Naive B cell (primary cell): Measurements from ENCODE around the gene KLF3. TPM values are rescaled to one million over a fixed set of nuclear protein-coding genes. Genes with fewer than 3 reads are reported as not detected.

Source experiments
- ATAC-seq, 2 donors: fragments of 150-1000 bp; cut with Tn5 transposase; 2 replicates each; pipeline ENCODE4 v1.10.0; 2021; ENCODE audit warnings: low read depth in 2 of 2, mild to moderate bottlenecking in 2 of 2, moderate library complexity in 2 of 2
- DNase-seq: peaks from one replicate; pipeline ENCODE4 v3.0.0; 2022
- H3K27ac Mint-ChIP-seq, 6 donors: one replicate each; pipeline ENCODE4 v1.8.0; 2020 to 2022; ENCODE audit warnings: mild to moderate bottlenecking in 6 of 6, mixed read lengths in 6 of 6, moderate library complexity in 5 of 6, inconsistent platforms in 2 of 6
- H3K27me3 Mint-ChIP-seq, 3 donors: one replicate each; pipeline ENCODE4 v1.8.0; 2021 to 2022; ENCODE audit warnings: mixed read lengths in 3 of 3, mild to moderate bottlenecking in 1 of 3
- H3K36me3 Mint-ChIP-seq, 2 donors: one replicate each; pipeline ENCODE4 v1.8.0; 2020 to 2022; ENCODE audit warnings: mixed read lengths in 2 of 2, inconsistent platforms in 1 of 2, mild to moderate bottlenecking in 1 of 2
- H3K4me1 Mint-ChIP-seq, 3 donors: one replicate each; pipeline ENCODE4 v1.8.0; 2020 to 2022; ENCODE audit warnings: mixed read lengths in 3 of 3, inconsistent platforms in 1 of 3, mild to moderate bottlenecking in 1 of 3, moderate library complexity in 1 of 3
- H3K4me3 Mint-ChIP-seq, 8 donors: one replicate each; pipeline ENCODE4 v1.8.0; 2020 to 2022; ENCODE audit warnings: mild to moderate bottlenecking in 8 of 8, mixed read lengths in 8 of 8, moderate library complexity in 8 of 8, inconsistent platforms in 2 of 8
- H3K9me3 Mint-ChIP-seq, 7 donors: one replicate each; pipeline ENCODE4 v1.8.0; 2020 to 2022; ENCODE audit warnings: mixed read lengths in 7 of 7, mild to moderate bottlenecking in 5 of 7, inconsistent platforms in 2 of 7, moderate library complexity in 1 of 7
- polyA plus RNA-seq, 6 donors: library from polyadenylated mRNA; unstranded; fragments of 300-500 nt; fragmentation: Illumina TruSeq; gene quantifications; one replicate each; pipeline ENCODE4 v1.2.3, GENCODE V29; 2021; ENCODE audit warnings: low read depth in 6 of 6

Gene KLF3
- polyA plus RNA-seq, 6 donors from 2014 or later: 34.3 to 91.0 (median 58.5) TPM

- no peak for DNase-seq
- Mint-ChIP-seq H3K27ac (peak overlapping the region; percentile 84 to 98 (median 92)), H3K9me3 (no peaks in the 10 kb centered on the region), H3K36me3 (no peaks in the 10 kb centered on the region), H3K27me3 (no peaks in the 10 kb centered on the region), H3K4me3 (peak overlapping the region; percentile 78 to 92 (median 86)), H3K4me1 (peaks cover 60 to 73% (median 73%) of the 10 kb centered on the region in 3 donors)
- no peak for ATAC-seq
These were observed 1.4 kb upstream of the KLF3 start for GRCh38 chr4:38662522-38663089.

DNA sequence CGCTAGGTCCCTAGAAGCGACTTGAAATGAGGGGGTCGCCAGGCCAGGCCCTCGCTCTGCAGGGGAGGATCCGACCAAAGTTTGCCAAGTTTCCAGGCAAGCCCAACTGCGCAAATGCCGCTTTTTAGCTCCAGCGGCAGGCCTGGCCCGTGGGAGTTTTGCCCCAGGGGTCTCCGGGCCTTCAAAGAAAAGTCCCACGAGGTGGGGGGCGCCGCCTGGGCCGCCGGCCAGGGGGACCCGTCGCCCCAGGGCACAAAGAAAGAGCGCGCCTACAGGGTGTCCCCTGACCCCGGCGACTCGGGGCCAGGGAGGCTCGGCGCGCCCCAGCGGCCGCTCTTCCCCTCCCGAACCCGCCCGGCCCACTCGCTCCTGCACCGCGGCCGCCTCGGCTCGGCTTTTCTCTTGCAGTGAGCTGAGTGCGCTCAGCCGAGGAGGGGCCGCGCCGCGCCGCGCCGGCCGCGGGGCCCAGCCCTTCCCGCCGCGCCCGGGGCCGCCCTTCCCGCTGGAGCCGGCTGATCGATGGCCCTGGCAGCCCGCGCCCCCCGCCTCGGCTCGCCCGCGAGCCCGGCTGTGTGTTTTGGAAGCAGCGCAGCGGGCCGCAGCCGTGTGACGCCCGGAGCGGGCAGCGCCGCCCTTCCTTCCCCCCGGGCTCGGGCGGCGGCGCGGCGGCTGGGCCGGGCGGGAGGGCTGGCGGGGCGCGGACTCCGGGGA lies 754 bp upstream of the KLF3 start:
- peak overlapping the region; percentile 78 to 92 (median 86) for H3K4me3 Mint-ChIP-seq
- no peaks in the 10 kb centered on the region for H3K36me3 Mint-ChIP-seq
- H3K4me1 Mint-ChIP-seq: peaks cover 58 to 73% (median 72%) of the 10 kb centered on the region in 3 donors
- DNase-seq: no peak
- ATAC-seq: peak; percentile 41 to 59
- peak overlapping the region; percentile 83 to 98 (median 92) for H3K27ac Mint-ChIP-seq
- H3K9me3 Mint-ChIP-seq: no peaks in the 10 kb centered on the region
- H3K27me3 Mint-ChIP-seq: no peaks in the 10 kb centered on the region

- Mint-ChIP-seq H3K36me3 (no peaks in the 10 kb centered on the region), H3K4me1 (peaks cover 50 to 68% (median 65%) of the 10 kb centered on the region in 3 donors)
These were observed 855 bp downstream of the KLF3 start for GRCh38 chr4:38664706-38665401.

DNA sequence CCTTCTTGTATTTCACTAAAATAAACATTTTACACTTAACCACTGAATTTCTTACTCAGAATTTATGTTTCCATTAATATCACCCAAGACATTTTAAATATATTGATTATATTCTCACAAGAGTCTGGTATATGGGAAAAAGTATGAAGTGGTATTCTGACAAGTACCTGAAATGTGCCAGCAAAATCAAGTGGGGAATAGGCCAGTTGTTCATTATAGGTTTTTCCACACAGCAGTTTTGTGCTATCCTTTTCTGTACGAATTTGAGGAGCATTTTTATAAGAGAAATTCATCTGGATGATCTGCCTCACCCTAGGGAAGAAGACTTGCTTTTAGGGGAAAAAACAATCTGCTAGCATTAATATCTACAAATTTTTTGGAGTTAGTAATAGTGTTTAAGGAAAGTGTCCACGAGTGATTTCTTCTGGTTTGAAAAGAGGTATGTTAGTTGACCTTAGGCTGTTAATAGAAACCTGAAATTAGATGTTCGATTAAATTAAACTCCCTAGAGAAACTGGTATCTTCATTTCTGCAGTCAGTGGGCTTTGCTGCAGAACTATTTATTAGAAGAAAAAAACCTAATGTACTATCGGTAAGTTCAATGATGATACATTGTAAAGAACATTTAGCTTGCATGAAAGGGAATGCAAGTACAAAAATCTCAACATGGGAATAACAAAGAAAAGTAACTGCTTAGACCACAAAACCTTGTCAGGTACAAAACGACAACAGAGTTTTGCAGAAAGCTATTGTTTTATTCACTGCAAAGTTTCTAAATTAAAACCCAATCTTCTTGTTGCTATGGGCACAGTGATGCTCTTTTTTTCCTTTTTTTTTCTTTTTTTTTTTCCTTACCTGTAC lies 1.8 kb downstream of the KLF3 start:
- DNase-seq (no peak), ATAC-seq (no peak)
- Mint-ChIP-seq H3K27me3 (no peaks in the 10 kb centered on the region), H3K27ac (peak overlapping the region in 5 of 6 donors; percentile 93 to 98 (median 96)), H3K36me3 (no peaks in the 10 kb centered on the region), H3K4me3 (peak overlapping the region; percentile 83 to 98 (median 96)), H3K9me3 (no peaks in the 10 kb centered on the region), H3K4me1 (peaks cover 53 to 69% (median 65%) of the 10 kb centered on the region in 3 donors)

More at GRCh38 chr4:38664706-38665401, 855 bp downstream of the KLF3 start:
- Mint-ChIP-seq H3K9me3 (no peaks in the 10 kb centered on the region), H3K4me3 (peak overlapping the region; percentile 83 to 98 (median 96)), H3K27me3 (no peaks in the 10 kb centered on the region), H3K27ac (peak overlapping the region; percentile 85 to 98 (median 96))
- no peak for ATAC-seq
- DNase-seq: no peak

- ATAC-seq (no peak), DNase-seq (no peak)
- peak overlapping the region; percentile 82 to 98 (median 94) for H3K4me3 Mint-ChIP-seq
- H3K9me3 Mint-ChIP-seq: no peaks in the 10 kb centered on the region
- H3K4me1 Mint-ChIP-seq: peaks cover 55 to 69% (median 66%) of the 10 kb centered on the region in 3 donors
- H3K27me3 Mint-ChIP-seq: no peaks in the 10 kb centered on the region
- peak overlapping the region; percentile 72 to 97 (median 93) for H3K27ac Mint-ChIP-seq
- H3K36me3 Mint-ChIP-seq: no peaks in the 10 kb centered on the region
These were observed 2.7 kb downstream of the KLF3 start for GRCh38 chr4:38666766-38667084.

DNA sequence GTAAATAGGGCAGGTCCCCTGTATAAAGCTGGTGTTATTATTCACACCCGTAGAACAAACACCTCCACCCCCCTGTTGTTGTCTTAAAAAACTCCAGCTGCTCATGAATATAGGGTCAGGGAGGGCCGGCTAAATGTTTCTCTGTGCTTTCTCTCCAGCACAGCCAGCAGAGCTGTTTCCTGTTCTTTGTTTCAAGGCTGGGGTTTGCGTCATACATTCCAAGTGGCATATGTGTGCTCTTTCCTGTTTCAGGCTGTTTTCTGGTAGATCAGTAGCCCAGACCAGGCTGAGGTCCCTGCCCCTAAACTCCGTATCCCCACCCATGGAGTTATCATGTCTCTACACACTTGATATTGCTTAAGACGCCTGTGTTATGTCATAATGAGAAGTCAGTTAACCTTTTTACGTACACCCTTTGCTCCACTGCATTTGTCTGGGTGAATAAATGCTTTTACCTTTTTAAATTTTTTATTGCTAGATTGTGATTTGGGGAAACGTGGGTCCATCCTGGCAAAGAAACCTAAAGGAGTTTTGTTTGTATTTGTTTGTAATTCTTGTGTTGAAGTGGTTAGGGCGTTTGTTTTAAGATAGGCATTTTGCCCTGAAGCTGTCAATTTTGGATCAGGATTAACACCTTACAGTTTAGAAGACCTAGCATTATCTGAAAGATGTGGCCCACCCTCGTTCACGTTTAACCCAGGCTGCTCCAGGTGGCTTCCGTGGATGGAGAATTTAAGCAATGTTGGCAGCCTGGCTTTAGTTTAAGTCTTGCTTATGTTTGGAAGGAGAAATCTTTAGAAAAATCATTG lies 3.3 kb downstream of the KLF3 start:
- peak; percentile 74 for DNase-seq
- H3K27me3 Mint-ChIP-seq: no peaks in the 10 kb centered on the region
- H3K27ac Mint-ChIP-seq: peak overlapping the region; percentile 72 to 97 (median 93)
- H3K9me3 Mint-ChIP-seq: no peaks in the 10 kb centered on the region
- peak overlapping the region; percentile 82 to 98 (median 94) for H3K4me3 Mint-ChIP-seq
- H3K36me3 Mint-ChIP-seq: no peaks in the 10 kb centered on the region
- peaks cover 56 to 69% (median 66%) of the 10 kb centered on the region in 3 donors for H3K4me1 Mint-ChIP-seq
- ATAC-seq: peak; percentile 34 to 48

GRCh38 chr4:38668203-38668971 lies 4.4 kb downstream of the KLF3 start:
- H3K4me3 Mint-ChIP-seq: peak overlapping the region in 2 of 8 donors; percentile 48 to 54
- H3K4me1 Mint-ChIP-seq: peaks cover 66 to 76% (median 74%) of the 10 kb centered on the region in 3 donors
- peak overlapping the region; percentile 12 to 93 (median 48) for H3K27ac Mint-ChIP-seq
- no peaks in the 10 kb centered on the region for H3K27me3 Mint-ChIP-seq
- DNase-seq (no peak), ATAC-seq (no peak)
- H3K36me3 Mint-ChIP-seq: no peaks in the 10 kb centered on the region
- no peaks in the 10 kb centered on the region for H3K9me3 Mint-ChIP-seq

- Mint-ChIP-seq H3K4me1 (peaks cover 75 to 84% (median 82%) of the 10 kb centered on the region in 3 donors), H3K27ac (peak overlapping the region; percentile 12 to 93 (median 76)), H3K27me3 (no peaks in the 10 kb centered on the region), H3K36me3 (no peaks in the 10 kb centered on the region), H3K9me3 (no peaks in the 10 kb centered on the region), H3K4me3 (peak overlapping the region in 5 of 8 donors; percentile 20 to 54 (median 43))
- DNase-seq (no peak), ATAC-seq (no peak)
These were observed 5.2 kb downstream of the KLF3 start for GRCh38 chr4:38669208-38669607.

DNA sequence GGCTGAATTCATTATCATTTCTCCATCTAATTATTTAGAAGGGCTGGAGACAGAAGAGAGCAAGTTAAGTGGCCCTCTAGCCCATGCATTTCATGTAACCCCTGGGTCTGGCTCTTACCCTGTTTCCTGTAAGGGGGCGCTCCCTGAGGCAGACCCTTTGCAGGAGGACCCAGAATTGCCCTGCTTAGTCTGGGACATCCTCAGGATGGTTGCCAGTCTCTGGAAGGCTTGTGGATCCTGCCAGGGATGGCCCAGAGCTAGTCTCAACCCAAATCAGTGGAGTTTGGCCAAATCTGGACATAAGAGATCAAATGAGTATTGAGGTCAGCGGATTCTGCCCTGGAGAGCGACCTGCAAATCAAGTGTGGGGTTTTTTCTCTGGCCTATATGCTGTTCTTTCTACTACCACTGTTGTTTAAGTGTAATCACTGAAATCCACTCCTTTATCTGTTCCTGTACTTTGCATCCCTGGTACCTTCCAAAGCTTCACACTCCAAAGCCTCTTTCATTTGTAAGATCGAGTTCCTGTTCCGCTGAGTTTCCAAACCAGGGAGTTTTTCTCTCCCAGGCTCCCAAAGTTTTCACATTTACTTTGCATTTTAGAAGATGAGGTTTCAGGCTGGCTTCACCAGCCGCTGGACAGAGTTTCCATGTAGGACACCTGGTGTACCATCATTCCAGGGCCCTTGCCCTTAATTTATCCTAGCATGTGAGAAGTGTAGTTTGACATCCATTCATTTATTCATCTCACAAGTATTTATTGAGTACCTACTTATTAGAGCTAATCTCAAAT lies 6.3 kb downstream of the KLF3 start:
- Mint-ChIP-seq H3K9me3 (no peaks in the 10 kb centered on the region), H3K4me1 (peaks cover 82 to 91% (median 88%) of the 10 kb centered on the region in 3 donors)

DNA sequence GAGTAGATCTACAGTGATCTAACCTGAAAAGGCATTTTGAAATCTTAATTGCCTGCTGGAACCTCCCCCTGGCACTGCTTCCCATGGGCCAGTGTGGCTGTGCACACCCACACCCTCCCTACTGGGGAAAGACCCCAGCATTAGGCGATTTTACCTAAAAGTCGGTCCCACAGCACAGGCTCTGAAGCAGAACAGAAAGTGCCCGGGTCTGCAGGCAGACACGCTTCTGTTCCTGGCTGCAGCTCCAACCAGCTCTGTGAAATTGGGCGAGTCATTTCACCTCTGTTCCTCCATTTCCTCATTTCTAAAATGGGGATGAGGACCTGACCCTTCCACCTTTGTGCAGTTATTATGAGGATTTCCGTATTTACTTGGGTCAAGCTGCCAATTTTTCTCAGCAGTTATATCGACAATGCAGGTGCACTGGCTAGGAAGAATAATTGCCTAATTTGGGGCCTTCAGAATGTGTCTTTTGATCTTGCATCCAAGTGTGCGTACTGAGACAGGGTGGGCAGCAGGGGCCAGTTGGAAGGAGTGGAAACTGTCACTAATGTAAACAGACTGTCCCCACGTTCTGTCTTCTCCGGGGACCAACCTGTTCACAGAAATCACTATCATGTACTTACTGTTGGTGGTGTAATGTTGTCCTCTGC lies 7.1 kb downstream of the KLF3 start:
- no peaks in the 10 kb centered on the region for H3K9me3 Mint-ChIP-seq
- H3K4me3 Mint-ChIP-seq: peak overlapping the region; percentile 13 to 84 (median 68)
- ATAC-seq: peak; percentile 22 to 26
- no peaks in the 10 kb centered on the region for H3K36me3 Mint-ChIP-seq
- H3K27ac Mint-ChIP-seq: peak overlapping the region; percentile 49 to 95 (median 80)
- DNase-seq: peak; percentile 36
- peaks cover 80 to 90% (median 87%) of the 10 kb centered on the region in 3 donors for H3K4me1 Mint-ChIP-seq
- H3K27me3 Mint-ChIP-seq: no peaks in the 10 kb centered on the region

More for the DNA sequence above, 6.3 kb downstream of the KLF3 start:
- H3K4me3 Mint-ChIP-seq: peak overlapping the region; percentile 13 to 84 (median 68)
- no peak for DNase-seq
- no peak for ATAC-seq
- H3K36me3 Mint-ChIP-seq: no peaks in the 10 kb centered on the region
- H3K27ac Mint-ChIP-seq: peak overlapping the region; percentile 60 to 98 (median 91)
- no peaks in the 10 kb centered on the region for H3K27me3 Mint-ChIP-seq

DNA sequence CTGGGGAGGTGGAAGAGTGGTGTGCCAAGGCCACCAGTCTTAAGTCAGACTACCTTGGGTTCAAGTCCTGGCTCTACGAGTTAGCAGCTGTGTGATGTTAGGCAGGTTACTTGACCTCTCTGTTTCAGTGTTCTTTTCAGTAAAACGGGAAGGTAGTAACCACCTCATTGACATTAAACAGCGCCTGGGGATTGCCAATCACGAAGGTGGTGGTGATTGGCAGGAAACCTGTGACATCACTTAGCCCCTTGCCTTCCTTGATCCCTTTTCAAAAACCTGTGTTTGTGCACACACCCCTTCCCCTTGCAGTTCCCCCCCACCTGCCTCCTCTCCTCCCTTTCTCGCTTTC lies 7.6 kb downstream of the KLF3 start:
- H3K4me1 Mint-ChIP-seq: peaks cover 75 to 86% (median 82%) of the 10 kb centered on the region in 3 donors
- DNase-seq (no peak), ATAC-seq (no peak)
- no peaks in the 10 kb centered on the region for H3K27me3 Mint-ChIP-seq
- no peaks in the 10 kb centered on the region for H3K36me3 Mint-ChIP-seq
- H3K4me3 Mint-ChIP-seq: peak overlapping the region in 6 of 8 donors; percentile 2 to 82 (median 60)
- no peaks in the 10 kb centered on the region for H3K9me3 Mint-ChIP-seq
- peak overlapping the region; percentile 49 to 95 (median 89) for H3K27ac Mint-ChIP-seq
